ENCODE measurements around the gene MAIP1.

The MAIP1 gene

GRCh38 chr2:199973703-199974102 is 18.3 kb downstream of the MAIP1 start:
- no peak overlapping the region for H3K4me3 ChIP-seq (ENCODE audit: low read length)
- H3K9me3 ChIP-seq (ENCODE audit: control insufficient read depth, insufficient read depth, low read length): no peaks in the 10 kb centered on the region
- H3F3A ChIP-seq (ENCODE audit: control insufficient read depth, insufficient read depth): no peaks in the 10 kb centered on the region
- H3K9me2 ChIP-seq (replicated peaks; ENCODE audit: control insufficient read depth, low read length): no peaks in the 10 kb centered on the region
- peaks cover under 1% of the 10 kb centered on the region for H3K36me3 ChIP-seq (ENCODE audit: control insufficient read depth, low read length)
- no peaks in the 10 kb centered on the region for H4K20me1 ChIP-seq (ENCODE audit: control insufficient read depth, insufficient read depth, low read depth, low read length)
- no peaks in the 10 kb centered on the region for H3K27me3 ChIP-seq (ENCODE audit: control insufficient read depth, low read length)
- TF ChIP-seq EZH2phosphoT487 (IDR thresholded peaks at IDR 0.05; ENCODE audit: borderline replicate concordance, low read length) (no peak), CTCF (IDR thresholded peaks at IDR 0.05; ENCODE audit: low read depth, low read length, poor library complexity, severe bottlenecking) (no peak)
- no peak overlapping the region for H3K27ac ChIP-seq (ENCODE audit: low read depth, low read length)
- no peak overlapping the region for H3K4me2 ChIP-seq (ENCODE audit: low read length)
- no peaks in the 10 kb centered on the region for H3K79me2 ChIP-seq (ENCODE audit: control insufficient read depth, low read length)
- no peaks in the 10 kb centered on the region for H3K4me1 ChIP-seq (ENCODE audit: control insufficient read depth, low read length)

DNA sequence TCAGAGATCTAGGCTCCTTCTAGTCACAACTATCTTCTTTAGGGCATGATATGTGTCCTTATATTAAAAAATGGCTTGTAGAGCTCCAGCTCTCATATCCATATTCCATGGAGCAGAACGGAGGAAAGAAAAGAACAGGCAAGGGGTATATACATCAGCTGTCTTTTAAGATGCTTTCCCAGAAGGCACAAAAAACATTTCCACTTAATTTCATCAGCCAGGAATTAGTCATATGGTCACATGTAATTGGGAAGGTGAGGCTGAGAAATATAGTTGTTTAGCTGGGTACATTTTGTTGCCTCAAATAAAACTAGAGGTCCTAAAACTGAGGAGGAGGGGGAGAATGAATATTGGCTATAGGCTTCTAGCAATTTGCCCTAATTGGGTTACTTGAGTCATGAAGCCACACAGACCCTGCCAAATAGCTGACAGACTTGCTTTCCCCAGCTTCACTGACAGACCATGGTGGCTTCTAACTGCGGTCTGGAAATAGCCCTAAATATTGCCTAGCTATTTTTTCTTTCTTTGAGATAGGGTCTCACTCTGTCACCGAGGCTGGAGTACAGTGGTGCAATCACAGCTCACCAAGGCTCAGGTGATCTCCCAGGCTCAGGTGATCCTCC is 20.0 kb downstream of the MAIP1 start:
- no peaks in the 10 kb centered on the region for H3K4me1 ChIP-seq (ENCODE audit: control insufficient read depth, low read length)
- peaks cover 2% of the 10 kb centered on the region for H3K27me3 ChIP-seq (ENCODE audit: control insufficient read depth, low read length)
- no peaks in the 10 kb centered on the region for H3F3A ChIP-seq (ENCODE audit: control insufficient read depth, insufficient read depth)
- no peaks in the 10 kb centered on the region for H4K20me1 ChIP-seq (ENCODE audit: control insufficient read depth, insufficient read depth, low read depth, low read length)
- H3K36me3 ChIP-seq (ENCODE audit: control insufficient read depth, low read length): no peaks in the 10 kb centered on the region; the same call in 1 of the 2 replicates
- no peak overlapping the region for H3K27ac ChIP-seq (ENCODE audit: low read depth, low read length)
- no peaks in the 10 kb centered on the region for H3K79me2 ChIP-seq (ENCODE audit: control insufficient read depth, low read length)
- H3K4me3 ChIP-seq (ENCODE audit: low read length): no peak overlapping the region
- no peaks in the 10 kb centered on the region for H3K9me3 ChIP-seq (ENCODE audit: control insufficient read depth, insufficient read depth, low read length)
- H3K9me2 ChIP-seq (replicated peaks; ENCODE audit: control insufficient read depth, low read length): no peaks in the 10 kb centered on the region
- H3K4me2 ChIP-seq (ENCODE audit: low read length): no peak overlapping the region
- TF ChIP-seq EZH2phosphoT487 (IDR thresholded peaks at IDR 0.05; ENCODE audit: borderline replicate concordance, low read length) (no peak), CTCF (IDR thresholded peaks at IDR 0.05; ENCODE audit: low read depth, low read length, poor library complexity, severe bottlenecking) (no peak)

GRCh38 chr2:199977984-199978415 is 22.6 kb downstream of the MAIP1 start:
- Histone ChIP-seq H3K9me2 (replicated peaks; ENCODE audit: control insufficient read depth, low read length) (no peaks in the 10 kb centered on the region), H4K20me1 (ENCODE audit: control insufficient read depth, insufficient read depth, low read depth, low read length) (no peaks in the 10 kb centered on the region), H3K9me3 (ENCODE audit: control insufficient read depth, insufficient read depth, low read length) (no peaks in the 10 kb centered on the region), H3K79me2 (ENCODE audit: control insufficient read depth, low read length) (no peaks in the 10 kb centered on the region), H3K4me1 (ENCODE audit: control insufficient read depth, low read length) (no peaks in the 10 kb centered on the region), H3K27ac (ENCODE audit: low read depth, low read length) (no peak overlapping the region), H3K36me3 (ENCODE audit: control insufficient read depth, low read length) (no peaks in the 10 kb centered on the region; the same call in 1 of the 2 replicates), H3F3A (ENCODE audit: control insufficient read depth, insufficient read depth) (no peaks in the 10 kb centered on the region), H3K4me2 (ENCODE audit: low read length) (no peak overlapping the region), H3K4me3 (ENCODE audit: low read length) (no peak overlapping the region), H3K27me3 (ENCODE audit: control insufficient read depth, low read length) (peaks cover 5% of the 10 kb centered on the region)
- TF ChIP-seq EZH2phosphoT487 (IDR thresholded peaks at IDR 0.05; ENCODE audit: borderline replicate concordance, low read length) (no peak), CTCF (IDR thresholded peaks at IDR 0.05; ENCODE audit: low read depth, low read length, poor library complexity, severe bottlenecking) (no peak)
